A549 treated with AZD2906 at 1 μM for 4 hours (cell line): ENCODE results near the gene CRYGS. TPM values are rescaled to one million over a fixed set of nuclear protein-coding genes. Genes with fewer than 3 reads are reported as not detected.

ENCODE experiments used
- total RNA-seq: library from RNA; stranded (reverse); fragments of 200-300 nt; extraction: Qiagen RNA extraction; gene quantifications from 5 replicates; pipeline ENCODE4 v1.2.3, GENCODE V29; 2022

The CRYGS gene
- 0.39 to 0.85 TPM (median 0.63 TPM) in 5 replicates for total RNA-seq

GRCh38 chr3:186544281-186544680 lies at the start of gene CRYGS:
Gene CRYGS, minus strand, starts transcription at chr3:186544380. Its CDS starts 54 bp downstream, at chr3:186544326.

GRCh38 chr3:186570096-186570940 lies 26.1 kb upstream of the CRYGS start, which contains the start of gene DNAJB11:
Gene DNAJB11, plus strand, starts transcription at chr3:186570720. Its CDS starts 178 bp downstream, at chr3:186570898.

GRCh38 chr3:186567072-186567921 lies 23.1 kb upstream of the CRYGS start, which contains the start of gene TBCCD1:
Gene TBCCD1, minus strand, starts transcription at chr3:186567339. Its CDS starts 3,010 bp downstream, at chr3:186564329.

Other genes with a start within 250 kb of the CRYGS start
- 6.5 to 12.3 TPM (median 7.0 TPM) in 5 replicates for gene DGKG, start 182.1 kb downstream of the CRYGS start, total RNA-seq
- gene TBCCD1, start 23.0 kb upstream of the CRYGS start, total RNA-seq: 5.2 to 8.4 TPM (median 6.3 TPM) in 5 replicates
- gene DNAJB11, start 26.3 kb upstream of the CRYGS start, total RNA-seq: 47.3 to 55.3 TPM (median 50.5 TPM) in 5 replicates
- gene AHSG, start 68.7 kb upstream of the CRYGS start, total RNA-seq: 0.05 to 0.12 TPM (median 0.06 TPM) in 4 of 5 replicates, not detected in the other
- 0.08 to 0.34 TPM (median 0.15 TPM) in 5 replicates for gene FETUB, start 96.0 kb upstream of the CRYGS start, total RNA-seq
- not detected in 5 replicates for gene HRG, start 121.6 kb upstream of the CRYGS start, total RNA-seq
- gene KNG1, start 173.0 kb upstream of the CRYGS start, total RNA-seq: 0.03 TPM in 3 of 5 replicates, not detected in the others
- 126 to 141 TPM (median 129 TPM) in 5 replicates for gene EIF4A2, start 239.2 kb upstream of the CRYGS start, total RNA-seq